ENCODE data around the gene CACNG3.

Gene CACNG3

GRCh38 chr16:24273508-24274182 lies 17.5 kb downstream of the CACNG3 start (continued):
- no peak for TF ChIP-seq POU6F1 (CRISPR knock-in tag; IDR thresholded peaks at IDR 0.05; ENCODE audit: borderline replicate concordance, low read depth)
- TF ChIP-seq ZNF565 (CRISPR knock-in tag; conservative IDR thresholded peaks at IDR 0.05; ENCODE audit: low read depth): no peak

GRCh38 chr16:24275413-24275812 lies 19.3 kb downstream of the CACNG3 start:
- no peak for ATAC-seq
- no peak for TF ChIP-seq CSDC2 (CRISPR knock-in tag; IDR thresholded peaks at IDR 0.05)
- TF ChIP-seq PATZ1 (CRISPR knock-in tag; IDR thresholded peaks at IDR 0.05; ENCODE audit: borderline replicate concordance): no peak
- no peak for TF ChIP-seq CSRNP3 (CRISPR knock-in tag; IDR thresholded peaks at IDR 0.05)
- TF ChIP-seq ISL1 (CRISPR knock-in tag; IDR thresholded peaks at IDR 0.05): no peak
- TF ChIP-seq TSHZ2 (CRISPR knock-in tag; IDR thresholded peaks at IDR 0.05): no peak
- TF ChIP-seq GLIS3 (CRISPR knock-in tag; IDR thresholded peaks at IDR 0.05): no peak
- no peak for TF ChIP-seq ZNF565 (CRISPR knock-in tag; conservative IDR thresholded peaks at IDR 0.05; ENCODE audit: low read depth)
- no peak for TF ChIP-seq ZFP3 (CRISPR knock-in tag; IDR thresholded peaks at IDR 0.05)
- TF ChIP-seq TCF4 (CRISPR knock-in tag; IDR thresholded peaks at IDR 0.05; ENCODE audit: borderline replicate concordance): no peak
- no peak for TF ChIP-seq ZNF8 (CRISPR knock-in tag; IDR thresholded peaks at IDR 0.05)
- no peak for TF ChIP-seq SNAI2 (CRISPR knock-in tag; IDR thresholded peaks at IDR 0.05)
- no peak for TF ChIP-seq POU6F1 (CRISPR knock-in tag; IDR thresholded peaks at IDR 0.05; ENCODE audit: borderline replicate concordance, low read depth)

GRCh38 chr16:24279982-24280515 lies 23.9 kb downstream of the CACNG3 start:
- ATAC-seq: no peak
- TF ChIP-seq RARB (CRISPR knock-in tag; IDR thresholded peaks at IDR 0.05): no peak
- no peak for TF ChIP-seq TOX (CRISPR knock-in tag; IDR thresholded peaks at IDR 0.05; ENCODE audit: borderline replicate concordance)
- TF ChIP-seq BACH2 (CRISPR knock-in tag; IDR thresholded peaks at IDR 0.05; ENCODE audit: borderline replicate concordance): no peak
- TF ChIP-seq CSRNP3 (CRISPR knock-in tag; IDR thresholded peaks at IDR 0.05): no peak
- TF ChIP-seq ARNTL (CRISPR knock-in tag; IDR thresholded peaks at IDR 0.05; ENCODE audit: borderline replicate concordance, low read depth): no peak
- no peak for TF ChIP-seq TSHZ2 (CRISPR knock-in tag; IDR thresholded peaks at IDR 0.05)
- TF ChIP-seq PATZ1 (CRISPR knock-in tag; IDR thresholded peaks at IDR 0.05; ENCODE audit: borderline replicate concordance): no peak
- no peak for TF ChIP-seq OSR1 (CRISPR knock-in tag; IDR thresholded peaks at IDR 0.05)
- TF ChIP-seq ZFP30 (CRISPR knock-in tag; IDR thresholded peaks at IDR 0.05): no peak
- TF ChIP-seq PPARA (CRISPR knock-in tag; IDR thresholded peaks at IDR 0.05; ENCODE audit: borderline replicate concordance): no peak
- TF ChIP-seq GLIS3 (CRISPR knock-in tag; IDR thresholded peaks at IDR 0.05): no peak
- TF ChIP-seq ZNF565 (CRISPR knock-in tag; conservative IDR thresholded peaks at IDR 0.05; ENCODE audit: low read depth): no peak

Data from SK-N-SH treated with all-trans-retinoic acid at 6 μM for 48 hours (cell line).